Measurements from ENCODE around the gene MSH5. TPM values are rescaled to one million over a fixed set of nuclear protein-coding genes. Genes with fewer than 3 reads are reported as not detected.
A peak's percentile ranks its signal among the peaks of the same experiment; 100 is the strongest.
"Not testable (repeated sequence)": the region's sequence is repeated elsewhere in the genome, so short reads cannot be mapped to it uniquely, and the experiment has no call there.

The MSH5 gene
- total RNA-seq, 1 donor from 2014 or later: 14.8 TPM

GRCh38 chr6:31799781-31800180 lies 60.0 kb downstream of the MSH5 start:
- DNase-seq (ENCODE audit: low spot score): no peak

- DNase-seq (ENCODE audit: low spot score): not testable (repeated sequence)
Observed at GRCh38 chr6:31801031-31801927, 61.5 kb downstream of the MSH5 start.

- DNase-seq (ENCODE audit: low spot score): no peak
Observed at GRCh38 chr6:31805939-31806469, 66.2 kb downstream of the MSH5 start.

GRCh38 chr6:31806470-31807272 lies 66.9 kb downstream of the MSH5 start, which contains the start of gene LSM2:
LSM2 (minus strand) TSS chr6:31806966; CDS start chr6:31806757, 209 bp downstream.
- DNase-seq (ENCODE audit: low spot score): peak; percentile 99

GRCh38 chr6:31808599-31808998 lies 68.8 kb downstream of the MSH5 start:
- not testable (repeated sequence) for DNase-seq (ENCODE audit: low spot score)

- DNase-seq (ENCODE audit: low spot score): no peak
Observed at GRCh38 chr6:31811645-31812044, 71.8 kb downstream of the MSH5 start.

Small RNA genes lying within 50 kb of the gene (microRNA-seq; reads per million reads assigned to microRNA genes)
- gene MIR4646 (ENCODE audit: borderline number of aligned reads): not detected

Other genes with a start within 250 kb of the MSH5 start
- gene MICB, start 241.9 kb upstream of the MSH5 start, total RNA-seq: 4.5 TPM
- gene MCCD1, start 211.0 kb upstream of the MSH5 start, total RNA-seq: not detected
- gene DDX39B, start 198.0 kb upstream of the MSH5 start, total RNA-seq: 268 TPM
- gene ATP6V1G2, start 193.4 kb upstream of the MSH5 start, total RNA-seq: 1.1 TPM
- 11.4 TPM for gene NFKBIL1, start 192.4 kb upstream of the MSH5 start, total RNA-seq
- not detected for gene LTA, start 167.7 kb upstream of the MSH5 start, total RNA-seq
- gene TNF, start 164.4 kb upstream of the MSH5 start, total RNA-seq: 1.2 TPM
- 1.4 TPM for gene LTB, start 157.6 kb upstream of the MSH5 start, total RNA-seq
- 23.8 TPM for gene LST1, start 153.7 kb upstream of the MSH5 start, total RNA-seq
- gene NCR3, start 147.0 kb upstream of the MSH5 start, total RNA-seq: not detected
- 60.1 TPM for gene AIF1, start 124.8 kb upstream of the MSH5 start, total RNA-seq
- gene PRRC2A, start 119.3 kb upstream of the MSH5 start, total RNA-seq: 162 TPM
- 229 TPM for gene BAG6, start 87.3 kb upstream of the MSH5 start, total RNA-seq
- 3.3 TPM for gene APOM, start 84.1 kb upstream of the MSH5 start, total RNA-seq
- 21.6 TPM for gene C6orf47, start 79.2 kb upstream of the MSH5 start, total RNA-seq
- gene GPANK1, start 75.0 kb upstream of the MSH5 start, total RNA-seq: 10.5 TPM
- 125 TPM for gene CSNK2B, start 73.9 kb upstream of the MSH5 start, total RNA-seq
- 15.5 TPM for gene LY6G5B, start 70.0 kb upstream of the MSH5 start, total RNA-seq
- 1.9 TPM for gene LY6G5C, start 58.9 kb upstream of the MSH5 start, total RNA-seq
- 38.8 TPM for gene ABHD16A, start 36.7 kb upstream of the MSH5 start, total RNA-seq
- not detected for gene LY6G6F, start 33.1 kb upstream of the MSH5 start, total RNA-seq
- gene LY6G6D, start 24.7 kb upstream of the MSH5 start, total RNA-seq: not detected
- not detected for gene LY6G6C, start 18.3 kb upstream of the MSH5 start, total RNA-seq
- not detected for gene MPIG6B, start 16.6 kb upstream of the MSH5 start, total RNA-seq
- 123 TPM for gene DDAH2, start 10.7 kb upstream of the MSH5 start, total RNA-seq
- gene CLIC1, start 3.5 kb upstream of the MSH5 start, total RNA-seq: 408 TPM
- gene SAPCD1, start 22.7 kb downstream of the MSH5 start, total RNA-seq: 2.0 TPM
- gene VWA7, start 37.3 kb downstream of the MSH5 start, total RNA-seq: 0.77 TPM
- 62.6 TPM for gene VARS1, start 55.7 kb downstream of the MSH5 start, total RNA-seq
- gene LSM2, start 67.0 kb downstream of the MSH5 start, total RNA-seq: 25.7 TPM
- 0.84 TPM for gene HSPA1L, start 75.3 kb downstream of the MSH5 start, total RNA-seq
- 139 TPM for gene HSPA1A, start 75.5 kb downstream of the MSH5 start, total RNA-seq
- gene HSPA1B, start 87.7 kb downstream of the MSH5 start, total RNA-seq: 111 TPM
- 40.7 TPM for gene NEU1, start 122.8 kb downstream of the MSH5 start, total RNA-seq
- 0.51 TPM for gene SLC44A4, start 139.0 kb downstream of the MSH5 start, total RNA-seq
- 28.4 TPM for gene EHMT2, start 157.7 kb downstream of the MSH5 start, total RNA-seq
- gene ZBTB12, start 162.1 kb downstream of the MSH5 start, total RNA-seq: 2.9 TPM
- gene C2, start 187.7 kb downstream of the MSH5 start, total RNA-seq: 60.8 TPM
- gene CFB, start 206.1 kb downstream of the MSH5 start, total RNA-seq: 38.0 TPM
- gene NELFE, start 219.0 kb downstream of the MSH5 start, total RNA-seq: 59.2 TPM
- gene SKIC2, start 219.2 kb downstream of the MSH5 start, total RNA-seq: 52.5 TPM
- gene DXO, start 232.1 kb downstream of the MSH5 start, total RNA-seq: 17.1 TPM
- 36.2 TPM for gene C4A, start 242.1 kb downstream of the MSH5 start, total RNA-seq

Measured in mesenteric fat pad (tissue), 1 donor.